Subcutaneous adipose tissue (tissue), 4 donors: Measurements from ENCODE around the gene NUFIP2. TPM values are rescaled to one million over a fixed set of nuclear protein-coding genes. Genes with fewer than 3 reads are reported as not detected.

Experiments used
- CTCF ChIP-seq: fragments of 450-650 bp; IDR thresholded peaks from one replicate; pipeline ENCODE4 v1.5.1; 2016; ENCODE audit warnings: low read depth, mild to moderate bottlenecking, control low read depth, antibody characterized with exemption, moderate library complexity
- total RNA-seq, 4 donors: library from RNA; depleted of rRNA; stranded (reverse); fragments of >200 nt; gene quantifications; one replicate each; pipeline ENCODE4 v1.1.0, GENCODE V29; 2016

Gene NUFIP2
- total RNA-seq, 4 donors from 2014 or later = 32.4 to 45.2 (median 39.4) TPM

- TF ChIP-seq CTCF = no peak
Observed at GRCh38 chr17:29235904-29236303, 58.0 kb downstream of the NUFIP2 start.

DNA sequence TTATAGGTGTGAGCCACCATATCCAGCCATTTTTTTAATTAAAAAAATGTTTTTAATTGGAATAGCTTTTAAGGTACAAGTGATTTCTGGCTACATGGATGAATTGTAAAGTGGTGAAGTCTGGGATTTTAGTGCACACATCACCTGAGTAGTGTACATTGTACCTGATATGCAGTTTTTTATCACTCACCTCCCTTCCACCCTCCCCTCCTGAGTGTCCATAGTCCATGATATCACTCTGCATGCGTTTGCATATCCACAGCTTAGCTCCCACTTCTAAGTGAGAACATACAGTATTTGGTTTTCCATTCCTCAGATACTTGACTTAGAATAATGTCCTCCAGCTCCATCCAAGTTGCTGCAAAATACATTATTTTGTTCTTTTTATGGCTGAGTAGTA, 60.6 kb downstream of the NUFIP2 start:
- TF ChIP-seq CTCF = no peak

GRCh38 chr17:29225396-29225795, 68.6 kb downstream of the NUFIP2 start:
- no peak for TF ChIP-seq CTCF

DNA sequence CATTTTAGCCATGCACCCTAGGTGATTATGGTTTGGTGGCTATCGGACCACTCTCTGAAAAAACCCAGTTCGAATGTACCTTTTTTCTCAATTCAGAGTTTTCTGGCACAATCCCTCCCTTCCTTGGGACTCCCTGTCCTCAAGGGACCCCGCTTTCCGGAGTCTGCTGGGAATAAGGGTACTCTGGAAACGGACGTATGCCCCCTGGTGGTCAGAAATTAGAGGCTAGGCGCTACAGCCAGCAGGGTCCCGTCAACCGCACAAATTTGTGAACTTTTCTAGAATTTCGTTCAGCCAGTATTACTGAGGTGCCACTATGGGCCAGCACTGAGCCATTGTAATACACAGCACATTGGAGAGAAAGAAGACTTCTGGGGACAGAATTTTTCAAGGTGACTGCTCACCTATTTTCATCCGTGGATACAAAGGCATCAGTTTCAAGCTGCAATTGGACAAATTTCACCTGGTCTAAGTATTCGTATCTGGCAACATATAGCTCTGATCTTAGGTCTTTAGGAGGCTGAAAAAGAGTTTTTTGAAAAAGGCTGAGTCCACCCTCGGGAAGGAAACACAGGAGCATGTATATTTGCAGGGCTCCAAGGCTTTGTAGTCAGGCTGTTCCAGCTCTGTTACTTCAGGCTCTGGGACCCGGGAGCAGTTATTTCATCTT, 74.4 kb downstream of the NUFIP2 start:
- TF ChIP-seq CTCF = no peak

DNA sequence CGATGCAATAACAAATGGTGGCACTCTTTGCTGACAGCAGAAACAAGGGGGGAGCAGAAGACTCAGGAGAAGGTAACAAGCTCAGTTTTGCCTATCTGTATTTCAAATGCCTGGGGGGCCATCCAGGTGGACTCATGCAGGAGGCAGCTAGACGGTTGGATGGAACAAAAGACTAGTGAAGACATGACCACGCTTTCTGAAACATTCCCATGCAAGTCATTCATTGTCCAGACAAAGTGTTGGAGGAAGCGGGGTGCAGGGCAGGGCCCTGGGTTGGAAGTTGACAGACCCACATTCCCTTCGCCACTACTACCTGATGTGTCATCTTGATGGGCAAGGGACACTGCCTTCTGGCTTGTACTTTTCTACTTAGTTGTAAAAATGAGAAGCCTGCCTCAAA, 77.1 kb downstream of the NUFIP2 start:
- no peak for TF ChIP-seq CTCF

- no peak for TF ChIP-seq CTCF
Observed at GRCh38 chr17:29216181-29216580, 77.8 kb downstream of the NUFIP2 start.

GRCh38 chr17:29215717-29216116, 78.2 kb downstream of the NUFIP2 start:
- no peak for TF ChIP-seq CTCF
